ENCODE results near the gene TMEM9. TPM values are rescaled to one million over a fixed set of nuclear protein-coding genes. Genes with fewer than 3 reads are reported as not detected.

Gene TMEM9
- total RNA-seq, 1 donor from 2014 or later, result 88.2 TPM

DNA sequence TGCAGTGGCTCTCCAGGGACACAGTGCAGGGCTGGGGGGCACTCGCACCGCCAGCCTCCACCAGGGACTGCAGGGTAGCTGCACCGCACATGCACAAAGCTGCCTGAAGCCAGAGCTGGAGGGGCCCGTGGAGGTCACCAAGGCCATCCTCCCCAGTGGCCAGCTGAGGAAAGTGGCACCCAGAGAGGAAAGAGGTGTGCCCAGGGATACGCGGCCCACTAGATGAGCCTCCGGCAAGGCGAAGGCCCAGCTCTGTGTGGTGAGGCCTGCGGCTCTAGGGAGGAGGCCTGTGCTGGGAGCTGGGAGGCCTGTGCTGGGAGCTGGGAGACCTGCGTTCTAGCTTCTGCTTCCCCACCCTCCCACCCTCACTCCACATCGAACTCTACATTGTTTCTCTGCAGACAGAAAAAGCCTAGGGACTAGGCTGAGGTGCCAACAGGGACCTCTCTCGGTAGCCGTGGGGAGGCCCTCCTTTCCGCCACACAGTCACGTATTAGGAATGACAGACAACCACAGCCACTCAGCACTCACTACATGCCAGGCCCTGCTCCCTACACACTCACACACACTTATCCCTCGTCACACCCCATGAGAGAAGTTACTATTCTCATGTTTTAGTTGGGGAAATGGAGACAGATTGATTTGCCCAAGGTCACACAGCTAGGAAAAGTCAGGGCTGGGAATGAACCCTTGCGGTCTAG lies 26.4 kb downstream of the TMEM9 start:
- peak; percentile 75 for DNase-seq (ENCODE audit: low read depth)

DNA sequence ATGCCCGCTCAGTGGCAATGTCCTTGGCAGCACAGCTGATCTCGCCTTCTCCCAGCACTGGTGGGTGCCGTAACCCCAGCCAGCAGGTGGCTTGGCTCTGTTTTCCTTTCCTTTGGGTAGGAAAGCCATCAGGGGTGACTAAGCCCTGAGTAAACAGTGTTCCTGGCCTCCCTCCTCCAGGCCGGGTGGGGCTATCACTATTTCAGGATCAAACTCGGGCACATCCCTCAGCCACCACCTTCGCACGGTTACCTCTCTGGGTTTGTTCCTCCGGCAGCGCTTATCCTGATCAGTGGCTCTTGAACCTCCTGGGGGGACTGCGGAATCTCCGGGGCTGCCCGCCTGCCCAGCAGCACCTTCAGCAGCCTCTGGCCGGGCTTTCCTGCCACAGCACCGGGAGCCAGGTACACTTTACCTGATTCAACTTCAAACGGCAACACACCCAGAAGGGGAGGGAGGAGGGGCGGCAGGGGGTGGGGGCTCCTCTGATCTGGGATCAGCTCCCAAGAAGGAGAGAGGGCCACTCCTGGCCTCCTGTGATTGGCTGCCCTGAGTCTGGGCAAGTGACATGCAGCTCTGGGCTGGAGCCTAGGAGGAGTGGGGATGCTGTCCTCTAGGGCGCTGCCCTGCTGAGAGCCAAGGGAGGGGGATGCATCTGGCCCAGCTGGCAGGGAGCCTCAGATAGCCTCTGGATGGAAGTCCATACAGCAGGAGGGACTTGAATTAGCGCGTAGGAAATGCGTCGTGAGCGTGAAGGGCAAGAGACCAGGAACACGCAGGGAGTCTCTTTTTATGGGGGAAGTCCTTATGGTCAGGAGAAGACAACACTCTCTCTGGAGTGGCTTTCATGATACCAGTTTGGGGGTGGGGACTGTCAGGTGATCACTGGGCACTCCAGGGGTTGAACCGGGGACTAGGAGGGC lies 27.2 kb downstream of the TMEM9 start, which contains the start of gene ASCL5:
Gene ASCL5, minus strand, starts transcription at position 353 of the 923 bp plus-strand sequence. CDS start 11,812 bp downstream, outside the sequence.
- peak; percentile 88 for DNase-seq (ENCODE audit: low read depth)

DNA sequence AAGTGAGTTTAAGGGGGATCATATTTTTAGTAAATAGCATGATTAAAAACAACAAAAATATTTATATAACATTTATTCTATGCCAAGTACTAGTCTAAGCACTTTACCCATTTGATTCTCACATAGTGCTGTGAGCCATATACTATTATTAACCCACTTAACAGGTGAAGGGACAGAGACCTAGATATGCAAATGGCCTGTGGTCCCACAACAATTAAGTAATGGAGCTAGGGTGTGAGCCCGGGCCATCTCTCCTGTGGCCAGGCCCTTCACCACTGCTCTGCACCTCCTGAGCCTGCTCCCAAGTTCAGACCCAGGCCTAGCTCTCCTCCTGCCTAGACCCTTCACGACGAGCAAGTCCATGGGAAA lies 27.8 kb downstream of the TMEM9 start:
- no peak for DNase-seq (ENCODE audit: low read depth)

DNA sequence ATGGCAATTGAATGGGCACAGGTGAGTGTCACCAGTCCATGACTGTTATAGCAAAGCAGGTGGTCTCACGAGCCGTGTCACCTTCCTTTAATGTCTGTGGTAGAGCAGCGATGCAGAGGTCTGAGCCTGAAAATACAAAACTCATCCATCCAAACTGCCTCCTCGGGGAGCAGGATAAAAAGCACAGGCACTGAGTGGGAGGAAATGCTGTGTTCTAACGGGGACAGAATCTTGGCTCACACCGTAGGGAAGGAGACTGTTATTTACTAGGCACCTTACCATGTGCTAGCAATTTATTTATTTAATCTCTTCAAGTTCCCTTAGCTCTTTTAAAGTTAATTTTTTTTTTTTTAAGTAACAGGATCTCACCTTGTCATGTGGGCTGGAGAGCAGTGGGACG lies 28.5 kb downstream of the TMEM9 start:
- no peak for DNase-seq (ENCODE audit: low read depth)

DNA sequence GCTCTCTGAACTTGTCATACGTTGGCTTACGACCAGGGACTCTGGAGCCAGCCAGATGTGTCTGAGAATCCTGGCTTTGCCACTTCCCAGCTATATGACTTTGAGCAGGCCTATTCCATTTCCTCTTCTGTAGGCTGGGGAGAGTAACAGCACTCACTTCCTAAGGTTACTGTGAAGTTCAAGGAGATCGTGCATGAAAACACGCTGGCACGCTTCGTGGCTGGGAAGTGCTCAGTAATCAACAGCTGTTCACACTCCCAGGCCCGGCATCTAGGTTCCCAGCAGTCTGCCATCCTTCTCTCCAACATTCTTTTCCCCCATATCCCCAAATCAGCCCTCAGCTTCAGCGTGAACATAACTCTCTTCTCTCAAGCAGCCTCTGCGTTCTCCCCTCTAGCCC lies 29.3 kb downstream of the TMEM9 start:
- DNase-seq (ENCODE audit: low read depth), result peak; percentile 71

DNA sequence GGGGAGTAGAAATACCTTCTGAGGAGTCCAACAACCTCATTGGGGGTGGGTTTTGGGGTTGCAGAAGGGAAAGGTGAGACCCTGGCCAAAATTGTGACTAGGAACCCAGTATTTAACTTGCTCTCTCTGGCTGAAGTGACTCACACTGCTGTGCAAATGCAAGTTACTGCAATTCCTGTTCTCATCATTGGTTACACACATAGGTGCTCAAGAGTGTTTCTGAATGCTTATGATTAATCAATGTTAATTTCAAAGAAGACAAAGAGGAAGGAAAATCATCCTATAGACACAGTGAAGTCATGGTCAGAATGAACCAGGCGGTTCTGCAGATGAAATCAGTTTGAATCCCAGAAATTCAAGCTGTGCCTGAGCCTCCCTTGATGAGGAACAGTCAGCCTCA lies 30.4 kb downstream of the TMEM9 start:
- no peak for DNase-seq (ENCODE audit: low read depth)

DNA sequence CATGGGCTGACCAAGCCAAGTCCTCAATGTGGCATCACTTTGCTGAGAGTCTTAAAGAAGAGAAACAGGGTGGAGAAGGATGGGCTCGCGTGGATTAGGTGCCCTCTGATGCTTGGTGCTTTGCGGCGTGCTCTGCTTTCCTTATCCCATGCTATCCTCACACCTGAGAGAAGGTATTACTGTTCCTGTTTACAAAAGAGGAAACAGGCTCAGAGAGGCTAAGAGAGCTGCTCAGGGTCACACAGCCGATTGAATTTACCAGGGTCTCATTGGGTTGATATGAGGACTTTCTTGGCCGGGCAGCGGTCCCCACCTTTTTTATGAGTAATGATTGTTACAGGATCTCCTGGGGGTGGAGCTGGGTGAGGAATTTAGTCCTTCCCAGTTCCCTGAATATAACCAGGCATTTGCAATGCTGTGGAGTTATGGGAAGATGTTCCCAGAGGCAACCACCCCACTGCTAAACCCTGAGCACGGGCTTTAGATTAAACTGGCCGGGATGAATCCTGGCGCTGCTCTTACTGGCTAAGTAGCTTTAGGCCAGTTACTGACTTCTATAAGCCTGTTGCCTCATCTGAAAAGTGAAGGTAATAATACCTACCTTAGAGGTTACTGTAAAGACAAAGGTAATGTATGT lies 31.8 kb downstream of the TMEM9 start:
- DNase-seq (ENCODE audit: low read depth), result no peak

DNA sequence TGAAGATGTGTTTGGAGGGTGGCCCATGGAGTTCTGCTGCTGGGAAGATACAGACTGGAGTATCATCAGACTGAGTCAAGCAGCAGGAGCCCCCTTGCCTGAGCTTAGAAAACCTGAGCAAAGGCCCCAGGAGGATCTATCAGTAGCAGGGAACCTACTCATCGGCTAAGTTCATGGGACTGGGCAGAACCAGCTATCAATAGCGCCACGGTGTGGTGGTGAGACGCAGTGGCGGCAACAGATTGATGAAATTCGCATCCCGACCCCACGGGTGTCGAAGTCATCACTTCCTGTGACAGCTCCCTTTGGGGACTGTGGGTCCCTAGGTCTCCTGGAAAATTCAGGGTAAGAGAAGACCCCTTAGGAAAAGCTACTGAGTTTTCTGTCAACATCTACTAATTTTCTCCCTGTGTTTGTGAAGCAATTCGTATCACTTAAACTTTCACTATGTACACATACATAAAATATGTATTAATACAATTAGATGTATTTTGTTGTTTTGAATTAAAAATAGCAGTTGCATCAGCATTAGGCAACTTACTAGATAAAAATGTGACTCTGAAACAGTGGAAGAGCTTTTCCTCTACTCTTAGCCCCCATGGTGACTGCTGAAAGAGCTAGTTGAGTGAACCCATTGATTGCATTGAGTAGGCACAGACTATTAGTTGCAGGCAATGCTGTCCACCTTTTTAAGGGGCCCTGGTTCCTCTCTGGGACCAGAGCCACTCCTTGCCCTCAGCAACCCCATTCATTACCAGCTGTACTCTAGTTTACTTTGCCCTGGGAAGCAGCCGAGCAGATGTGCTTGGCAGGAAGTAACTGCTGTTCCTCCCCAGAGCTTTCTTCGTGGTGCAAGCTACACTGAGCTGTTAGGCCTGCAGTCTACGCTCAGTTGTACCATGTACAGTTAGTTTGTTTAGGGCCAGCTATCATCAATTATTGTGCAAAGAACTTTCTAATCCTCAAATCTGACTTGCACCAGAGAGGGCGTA lies 34.8 kb downstream of the TMEM9 start:
- DNase-seq (ENCODE audit: low read depth), result peak; percentile 45

DNA sequence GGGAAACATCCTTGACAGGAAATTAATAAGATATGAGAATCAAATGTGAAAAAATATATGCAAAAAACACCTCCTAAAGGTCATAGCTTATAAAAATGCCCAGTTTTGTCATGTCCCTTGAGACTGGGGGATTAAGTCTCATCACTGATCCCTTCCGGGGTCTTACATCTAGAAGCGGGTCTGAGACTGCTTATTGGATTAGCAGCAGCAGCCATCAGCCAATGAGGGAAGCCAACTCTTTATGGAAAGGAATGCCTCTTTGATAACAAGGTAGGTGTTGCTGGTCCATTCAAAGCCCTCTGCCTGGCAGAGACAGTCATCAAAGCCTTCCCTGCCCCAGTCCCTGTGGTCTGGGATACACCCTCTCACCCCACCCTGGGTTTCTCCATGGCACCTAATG lies 38.2 kb downstream of the TMEM9 start:
- no peak for DNase-seq (ENCODE audit: low read depth)

DNA sequence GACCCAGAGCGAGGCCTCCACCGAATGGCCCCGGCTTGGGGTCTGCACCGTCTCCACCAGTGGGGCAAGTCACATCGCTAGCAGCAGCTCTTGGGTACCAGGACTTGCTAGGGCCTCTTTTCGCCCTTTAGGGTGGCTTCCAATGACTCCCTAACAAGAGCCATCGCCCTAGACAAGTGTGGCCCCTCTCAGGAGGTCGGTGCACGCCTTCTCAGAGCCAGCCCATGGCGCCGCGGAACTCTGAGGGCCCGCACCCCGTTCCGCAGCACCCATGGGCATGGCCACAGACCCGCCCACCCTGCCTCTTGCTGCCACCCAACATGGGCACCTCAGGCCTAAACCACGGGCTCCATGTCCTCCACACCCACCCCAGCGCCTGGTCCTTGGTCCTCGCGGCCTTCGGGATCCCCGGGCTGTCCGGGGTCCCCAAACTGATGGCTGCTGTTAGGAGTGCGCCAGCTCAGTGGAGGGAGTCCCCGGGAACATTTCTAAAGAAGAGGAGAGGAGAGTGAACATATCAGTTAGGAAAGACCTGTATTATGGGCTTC lies 38.8 kb downstream of the TMEM9 start:
- no peak for DNase-seq (ENCODE audit: low read depth)

DNA sequence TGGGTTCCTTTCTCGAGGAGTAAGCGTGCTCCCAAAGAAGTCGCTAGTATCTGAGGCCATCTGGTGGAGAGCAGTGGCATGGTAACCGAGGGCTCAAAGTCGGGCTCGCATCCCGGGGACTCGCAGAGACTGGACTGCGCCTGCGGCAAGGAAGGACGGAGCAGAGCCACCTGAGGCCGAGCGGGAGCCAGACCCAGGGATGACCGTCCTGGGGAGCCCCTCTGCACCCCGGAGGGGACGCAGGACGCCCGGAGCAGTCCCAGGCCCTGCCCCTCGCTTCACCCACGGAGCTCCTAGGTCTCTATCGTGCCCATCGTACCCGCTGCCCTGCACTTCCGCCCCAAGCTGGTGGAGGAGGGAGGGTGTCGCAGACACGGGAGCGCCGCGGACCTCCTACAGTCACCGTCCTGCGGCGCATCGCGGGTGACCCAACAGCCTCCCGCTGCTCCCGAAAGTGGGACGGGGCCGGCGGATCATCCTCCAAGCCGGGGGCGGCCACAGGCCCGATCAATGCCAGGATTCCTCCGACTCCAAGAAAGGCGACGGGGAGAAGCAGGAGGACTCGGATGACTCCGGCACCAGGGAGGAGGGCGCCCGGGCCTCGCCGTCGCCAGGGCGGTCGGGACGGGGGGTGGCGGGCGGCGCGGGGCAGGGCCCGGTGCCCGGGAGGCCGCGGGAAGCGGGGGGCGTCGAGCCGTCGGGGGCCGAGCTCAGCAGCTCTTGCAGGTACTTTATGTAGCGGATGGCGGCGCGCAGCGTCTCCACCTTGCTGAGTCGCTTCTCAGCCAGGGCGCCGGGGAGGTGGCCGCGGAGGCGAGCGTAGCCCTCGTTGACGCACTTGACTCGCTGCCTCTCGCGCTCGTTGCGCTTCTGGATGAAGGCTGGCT lies 39.8 kb downstream of the TMEM9 start:
- peak; percentile 95 for DNase-seq (ENCODE audit: low read depth)

DNA sequence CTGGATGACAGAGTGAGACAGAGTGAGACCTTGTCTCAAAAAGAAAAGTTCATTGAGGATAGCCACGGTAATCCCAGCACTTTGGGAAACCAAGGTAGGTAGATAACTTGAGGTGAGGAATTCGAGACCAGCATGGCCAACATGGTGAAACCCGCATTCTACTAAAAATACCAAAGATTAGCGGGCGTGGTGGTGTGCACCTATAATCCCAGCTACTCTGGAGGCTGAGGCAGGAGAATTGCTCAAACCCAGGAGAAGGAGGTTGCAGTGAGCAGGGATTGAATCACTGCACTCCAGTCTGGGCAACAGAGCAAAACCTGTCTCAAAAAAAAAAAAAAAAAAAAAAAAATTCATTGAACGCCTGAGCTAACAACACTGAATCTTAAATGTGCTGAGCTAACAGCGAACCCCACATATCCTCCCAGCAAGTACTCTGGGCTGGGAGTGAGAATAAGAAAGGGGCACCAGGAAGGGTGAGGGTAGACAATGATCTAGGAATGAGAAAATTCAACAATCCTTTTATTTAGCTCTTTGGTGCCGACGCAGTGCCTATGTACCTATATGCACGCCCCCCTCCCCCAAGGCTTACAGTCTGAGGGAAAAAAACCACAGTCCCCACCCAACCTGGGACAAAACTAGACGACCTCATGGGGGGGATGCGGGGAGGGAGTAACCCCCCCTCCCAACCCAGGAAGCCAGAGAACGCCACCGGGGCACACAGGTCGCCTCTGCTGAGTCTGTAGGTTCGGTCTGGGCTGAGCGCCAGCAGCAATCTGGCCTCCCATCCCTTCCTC lies 40.6 kb downstream of the TMEM9 start:
- no peak for DNase-seq (ENCODE audit: low read depth)

DNA sequence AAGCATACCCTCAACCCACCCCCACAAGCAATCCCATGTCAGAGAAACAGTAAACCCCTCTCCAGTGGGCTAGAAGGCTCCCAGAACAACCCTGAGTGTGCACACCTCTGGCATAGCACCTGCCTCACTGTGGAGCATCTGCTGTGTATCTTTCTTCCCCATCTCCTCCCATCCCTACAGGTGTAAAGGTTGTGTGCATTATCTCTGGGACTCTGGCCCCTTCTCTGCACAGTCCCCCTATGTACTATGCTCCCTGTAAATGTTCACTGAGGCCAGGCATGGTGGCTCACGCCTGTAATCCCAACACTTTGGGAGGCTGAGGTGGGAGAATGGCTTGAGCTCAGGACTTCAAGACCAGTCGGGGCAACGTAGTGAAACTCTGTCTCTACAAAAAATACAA lies 41.3 kb downstream of the TMEM9 start:
- DNase-seq (ENCODE audit: low read depth), result no peak

DNA sequence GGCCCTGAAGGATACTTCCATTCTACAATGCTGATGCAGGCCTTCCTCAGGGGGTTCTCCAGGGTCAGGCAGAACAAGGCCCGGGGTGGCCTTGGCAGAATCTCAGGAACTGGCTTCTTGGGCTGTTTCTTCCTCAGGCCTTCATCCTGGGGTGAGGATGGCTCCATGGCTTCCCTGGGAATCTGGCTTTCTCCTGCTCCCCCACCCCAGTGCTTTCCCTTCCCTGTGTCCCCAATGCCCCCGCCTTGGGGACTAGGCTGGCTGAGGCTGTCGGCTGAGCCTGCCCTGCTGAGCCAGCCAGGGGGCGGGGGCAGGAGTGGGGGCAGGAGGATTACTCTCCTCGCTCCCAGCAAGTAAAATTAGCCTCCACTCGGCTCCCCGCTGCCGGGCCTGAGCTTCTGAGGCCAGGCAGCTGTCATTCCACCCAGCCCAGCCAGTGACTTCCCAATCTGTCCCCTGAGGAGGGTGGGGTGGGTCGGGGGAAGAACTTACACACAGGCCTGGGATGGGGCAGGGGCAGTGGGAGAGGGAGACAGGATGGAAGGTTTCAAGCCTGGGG lies 42.0 kb downstream of the TMEM9 start, which contains the start of gene CACNA1S:
Gene CACNA1S, minus strand, starts transcription at position 254 of the 559 bp plus-strand sequence. Its CDS starts 87 bp downstream, at position 167.
- DNase-seq (ENCODE audit: low read depth), result peak; percentile 91

DNA sequence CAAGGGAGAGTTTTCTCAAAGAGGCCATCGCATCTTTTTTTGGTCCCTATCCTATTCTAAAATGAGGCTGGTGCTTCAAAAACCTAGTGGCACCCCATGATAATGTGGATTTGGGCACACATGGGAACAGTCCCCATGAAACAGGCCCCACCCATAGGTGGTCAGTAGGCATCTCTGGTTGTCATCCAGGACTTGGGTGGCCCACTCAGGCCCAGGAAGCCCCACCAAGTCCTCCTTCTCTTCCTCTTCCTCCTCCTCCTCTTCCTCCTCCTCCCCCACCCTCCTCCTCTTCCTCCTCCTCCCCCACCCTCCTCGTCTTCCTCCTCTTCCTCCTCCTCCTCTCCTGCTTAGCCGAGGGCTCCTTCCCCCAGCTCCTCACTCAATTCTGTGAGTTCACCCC lies 42.6 kb downstream of the TMEM9 start:
- DNase-seq (ENCODE audit: low read depth), result no peak

DNA sequence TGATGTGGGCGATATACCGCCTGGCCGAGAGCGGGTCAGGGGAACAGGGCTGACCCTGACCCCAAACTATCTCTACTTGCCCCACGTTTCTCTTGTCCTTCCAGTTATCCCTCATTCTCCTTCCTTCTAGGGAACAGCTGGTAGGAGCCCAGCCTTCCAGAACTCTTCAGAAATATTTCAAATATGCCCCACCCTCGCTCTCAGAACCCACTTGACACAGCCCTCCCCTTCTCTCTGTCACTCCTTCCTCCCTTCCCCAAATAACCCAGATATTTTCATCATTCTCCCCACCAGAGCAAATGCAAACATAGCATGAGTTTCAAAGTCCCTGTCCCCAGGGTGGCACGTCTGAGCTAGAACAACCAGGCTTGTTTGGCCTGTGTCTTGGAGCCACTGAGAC lies 43.1 kb downstream of the TMEM9 start:
- DNase-seq (ENCODE audit: low read depth), result peak; percentile 86

DNA sequence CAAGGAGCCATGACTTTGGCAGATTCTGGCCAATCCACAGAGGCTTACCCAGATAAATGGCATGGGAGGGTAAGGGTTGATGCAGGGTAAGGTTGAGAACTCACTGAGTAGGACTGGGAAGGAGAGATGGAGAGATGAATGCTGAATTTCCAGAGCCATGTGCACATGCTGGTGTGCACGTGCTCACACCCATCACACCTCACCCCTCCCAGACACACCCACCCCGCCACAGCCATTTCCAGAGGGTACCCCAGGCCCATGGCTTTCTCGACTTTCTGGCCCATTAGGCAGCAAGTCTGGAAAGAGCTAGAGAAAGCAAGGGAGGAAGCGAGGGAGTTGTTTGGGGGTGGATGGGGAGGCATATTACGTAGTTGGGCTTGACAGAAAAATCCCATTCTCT lies 43.7 kb downstream of the TMEM9 start:
- no peak for DNase-seq (ENCODE audit: low read depth)

DNA sequence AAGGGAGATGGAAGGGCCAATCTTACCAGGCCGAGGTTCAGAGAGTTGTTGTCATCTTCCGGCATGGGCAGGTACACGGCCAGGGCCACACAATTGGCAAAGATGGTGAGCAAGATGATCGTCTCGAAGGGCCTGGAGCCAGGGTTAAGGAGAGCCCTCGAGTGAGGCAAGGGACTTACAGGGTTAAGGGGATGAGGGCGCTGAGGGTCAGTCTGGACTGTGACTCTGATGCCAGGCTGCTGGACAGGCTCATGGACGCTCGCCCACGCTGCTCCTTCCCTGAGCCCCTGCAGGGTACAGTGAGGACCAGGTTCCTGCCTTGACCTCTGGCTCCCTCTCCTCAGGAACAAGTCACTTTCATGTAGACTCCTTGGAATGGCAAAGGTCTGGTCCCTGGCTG lies 44.1 kb downstream of the TMEM9 start:
- no peak for DNase-seq (ENCODE audit: low read depth)

Data from myocyte (in vitro differentiated cells).